Ovary (tissue), 9 donors: ENCODE results near the gene COL8A2. TPM values are rescaled to one million over a fixed set of nuclear protein-coding genes. Genes with fewer than 3 reads are reported as not detected.

ENCODE experiments used
- DNase-seq, 5 donors: peaks; one replicate each; pipeline ENCODE4 v3.0.0-alpha.2; 2019 to 2020
- H3K27ac ChIP-seq, 2 donors: fragments of 200-600 bp; one replicate each; pipeline versions ENCODE4 v1.5.1 to v1.8.0; 2019 to 2022
- H3K27me3 ChIP-seq: fragments of 200-600 bp; one replicate; pipeline ENCODE4 v1.8.0; 2022
- H3K36me3 ChIP-seq: fragments of 200-600 bp; sonication (generic); one replicate; pipeline ENCODE4 v1.5.1; 2019
- H3K4me1 ChIP-seq: one replicate; pipeline ENCODE4 v1.8.1; 2013; ENCODE audit warnings: mild to moderate bottlenecking, moderate library complexity; ENCODE audit not compliant: insufficient read depth
- H3K4me3 ChIP-seq: fragments of 200-600 bp; sonication (generic); one replicate; pipeline ENCODE4 v1.5.1; 2017
- H3K9me3 ChIP-seq, 2 donors: fragments of 200-600 bp in 1 of 2; sonication (generic) in 1 of 2; one replicate each; pipeline versions ENCODE4 v1.5.1 to v1.8.1; 2013 to 2019; ENCODE audit warnings: mild to moderate bottlenecking in 1 of 2, moderate library complexity in 1 of 2
- CTCF ChIP-seq, 3 donors: fragments of 450-650 bp in 2 of 3; fragments of 200-600 bp in 1 of 3; IDR thresholded peaks; one replicate each; pipeline versions ENCODE4 v1.5.1 to v1.8.0; 2016 to 2022; ENCODE audit warnings: antibody characterized with exemption in 3 of 3, mild to moderate bottlenecking in 1 of 3
- EP300 ChIP-seq: sonication (generic); formaldehyde crosslinking; IDR thresholded peaks from one replicate; pipeline ENCODE4 v1.6.1; 2017; ENCODE audit warnings: antibody characterized with exemption
- POLR2A ChIP-seq: fragments of 450-650 bp; IDR thresholded peaks from one replicate; pipeline ENCODE4 v1.6.1; 2017; ENCODE audit warnings: antibody characterized with exemption, mild to moderate bottlenecking, moderate library complexity
- WGBS, 3 donors: extraction: QIAGEN DNeasy Blood & Tissue Kit in 1 of 3; methylation state at CpG; one replicate each; pipeline versions ENCODE4 v1.1.5 to v1.1.7; 2013 to 2017; 5-methylcytosine and 5-hydroxymethylcytosine counted together
- intact Hi-C, 4 donors: fragments of 100-400 bp; cut with DNase I; formaldehyde crosslinking; loops; one replicate each; pipeline versions ENCODE4 v1.11.0 to v1.15.1; 2022 to 2023
- polyA plus RNA-seq, 2 donors: library from polyadenylated mRNA; stranded (reverse); fragments of 200-250 nt in 1 of 2; fragments of 350-450 nt in 1 of 2; fragmentation: Illumina TruSeq in 1 of 2; extraction: RNeasy Lipid Tissue Mini Kit (QIAGEN cat#74804) in 1 of 2; gene quantifications; one replicate each; pipeline ENCODE4 v1.2.3, GENCODE V29; 2013 to 2014
- total RNA-seq, 7 donors: library from RNA; depleted of rRNA in 2 of 7; stranded (reverse); fragments of >200 nt in 2 of 7; fragmentation: NEBNext Ultra II Directional in 3 of 7; extraction: Animal tissue kit (Norgen Biotek cat#: 25700) in 3 of 7; gene quantifications; one replicate each; pipeline versions ENCODE4 v1.1.0 to v1.2.4, GENCODE V29; 2016 to 2023
- donor health status: DM: no; HTN: no; CAD: no; lungs with moderate emphysema.
- donor health status: DM: no; HTN: no; CAD: no.
- donor health status: Bipolar disorder and iron deficiency.
- donor health status: DM: yes; HTN: yes; CAD: no.
- donor health status: DM: no; HTN: no; CAD: no.
- donor health status: DM: yes; HTN: yes; CAD: no.

The COL8A2 gene
- total and polyA plus RNA-seq, 9 donors, result 2.3 to 6.2 (median 4.1) TPM

- Histone ChIP-seq H3K27ac (no peak overlapping the region), H3K36me3 (no peaks in the 10 kb centered on the region), H3K27me3 (no peaks in the 10 kb centered on the region), H3K4me1 (peaks cover 2% of the 10 kb centered on the region), H3K9me3 (no peaks in the 10 kb centered on the region), H3K4me3 (no peak overlapping the region)
- DNase-seq, result no peak
- intact Hi-C loops, result loop anchor here in 1 of 4 donors (5.0 kb wide), 1 partner anchor 33 kb away; no protein-coding TSS in a partner anchor
- TF ChIP-seq POLR2A (no peak), EP300 (no peak), CTCF (IDR thresholded peaks at IDR 0.05) (no peak)
Observed at GRCh38 chr1:36135796-36136195, 10.8 kb upstream of the COL8A2 start.

- intact Hi-C loops, result loop anchor here in 1 of 4 donors (5.0 kb wide), 1 partner anchor 33 kb away; no protein-coding TSS in a partner anchor
- Histone ChIP-seq H3K4me1 (peaks cover 2% of the 10 kb centered on the region), H3K27ac (no peak overlapping the region), H3K9me3 (no peaks in the 10 kb centered on the region), H3K27me3 (no peaks in the 10 kb centered on the region), H3K4me3 (no peak overlapping the region), H3K36me3 (no peaks in the 10 kb centered on the region)
- 51 to 64% (median 60%) methylated on average over 6 of the region's 6 CpGs for WGBS, 3 donors
- no peak for TF ChIP-seq POLR2A
- TF ChIP-seq CTCF (IDR thresholded peaks at IDR 0.05), result no peak
- no peak for TF ChIP-seq EP300
- DNase-seq, result no peak
Observed at GRCh38 chr1:36135330-36135667, 10.3 kb upstream of the COL8A2 start.

- H3K27me3 ChIP-seq, result no peaks in the 10 kb centered on the region
- peaks cover 2% of the 10 kb centered on the region for H3K4me1 ChIP-seq
Observed at GRCh38 chr1:36134505-36135329, 9.7 kb upstream of the COL8A2 start.

DNA sequence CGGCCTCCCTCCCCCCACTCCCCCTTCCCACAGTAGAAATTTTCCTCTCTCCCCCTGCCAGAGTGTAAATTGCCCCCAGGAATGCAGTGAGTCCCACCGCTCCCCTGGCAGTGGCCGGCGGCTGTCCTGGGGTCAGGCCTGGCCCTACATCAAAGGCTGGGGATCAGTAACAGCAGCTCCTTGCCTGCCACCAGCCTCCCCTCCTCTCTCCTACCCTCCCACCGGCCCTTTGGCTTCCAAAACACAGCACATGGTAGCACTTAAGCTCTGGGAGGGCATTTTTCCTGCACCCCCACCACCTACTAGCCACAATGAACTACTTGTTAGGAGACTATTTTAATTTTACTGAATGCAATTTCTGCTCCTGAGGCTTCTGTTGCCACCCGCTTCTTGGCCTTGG lies 9.0 kb upstream of the COL8A2 start:
- WGBS, 3 donors, result 52 to 66% (median 54%) methylated on average over 6 of the region's 6 CpGs
- no peak for DNase-seq
- Histone ChIP-seq H3K36me3 (no peaks in the 10 kb centered on the region), H3K4me1 (peaks cover 2% of the 10 kb centered on the region), H3K9me3 (no peaks in the 10 kb centered on the region), H3K27ac (no peak overlapping the region), H3K27me3 (no peaks in the 10 kb centered on the region), H3K4me3 (no peak overlapping the region)
- intact Hi-C loops, result loop anchor here in 1 of 4 donors (5.0 kb wide), 1 partner anchor 37 kb away; no protein-coding TSS in a partner anchor
- no peak for TF ChIP-seq EP300
- no peak for TF ChIP-seq POLR2A
- TF ChIP-seq CTCF (IDR thresholded peaks at IDR 0.05), result no peak

More at GRCh38 chr1:36134505-36135329, 9.7 kb upstream of the COL8A2 start:
- H3K27ac ChIP-seq, result no peak overlapping the region
- TF ChIP-seq POLR2A (no peak), CTCF (IDR thresholded peaks at IDR 0.05) (peak; percentile 35 to 62 (median 48)), EP300 (no peak)
- no peaks in the 10 kb centered on the region for H3K36me3 ChIP-seq
- intact Hi-C loops, result loop anchor here in 2 of 4 donors (5.0 kb wide), 2 partner anchors 32 to 37 kb away; no protein-coding TSS in a partner anchor
- no peaks in the 10 kb centered on the region for H3K9me3 ChIP-seq
- DNase-seq, result peak; percentile 41 to 70 (median 58)
- 55 to 62% (median 56%) methylated on average over 7 of the region's 7 CpGs for WGBS, 3 donors
- no peak overlapping the region for H3K4me3 ChIP-seq
